Liver (tissue), 3 donors: ENCODE data around the gene SNX18.

Experiments
- RAD21 ChIP-seq, 2 donors: IDR thresholded peaks; 2 replicates each; pipeline ENCODE4 v1.6.1; 2016; ENCODE audit warnings: antibody characterized with exemption in 2 of 2, mild to moderate bottlenecking in 2 of 2
- REST ChIP-seq: IDR thresholded peaks from 2 replicates; pipeline ENCODE4 v1.6.1; 2016; ENCODE audit warnings: antibody characterized with exemption, mild to moderate bottlenecking
- TAF1 ChIP-seq: conservative IDR thresholded peaks from 2 replicates; pipeline ENCODE4 v1.6.1; 2016; ENCODE audit warnings: antibody characterized with exemption, mild to moderate bottlenecking
- ZBTB33 ChIP-seq: IDR thresholded peaks from 2 replicates; pipeline ENCODE4 v1.6.1; 2016; ENCODE audit warnings: antibody characterized with exemption
- TF ChIP-seq, protein P1 (sequence below): IDR thresholded peaks from 2 replicates; pipeline ENCODE4 v1.6.1; 2016; ENCODE audit warnings: antibody characterized with exemption
- TF ChIP-seq, protein P2 (sequence below): fragments of 150-350 bp; IDR thresholded peaks from 2 replicates; pipeline ENCODE4 v1.5.1; 2017; ENCODE audit warnings: improper control_type of control experiment, low read depth, low read length; ENCODE audit not compliant: missing input control
- TF ChIP-seq, protein P3 (sequence below): IDR thresholded peaks from 2 replicates; pipeline ENCODE4 v1.6.1; 2016; ENCODE audit warnings: antibody characterized with exemption
- donor health status: healthy.
- donor health status: healthy.

DNA sequence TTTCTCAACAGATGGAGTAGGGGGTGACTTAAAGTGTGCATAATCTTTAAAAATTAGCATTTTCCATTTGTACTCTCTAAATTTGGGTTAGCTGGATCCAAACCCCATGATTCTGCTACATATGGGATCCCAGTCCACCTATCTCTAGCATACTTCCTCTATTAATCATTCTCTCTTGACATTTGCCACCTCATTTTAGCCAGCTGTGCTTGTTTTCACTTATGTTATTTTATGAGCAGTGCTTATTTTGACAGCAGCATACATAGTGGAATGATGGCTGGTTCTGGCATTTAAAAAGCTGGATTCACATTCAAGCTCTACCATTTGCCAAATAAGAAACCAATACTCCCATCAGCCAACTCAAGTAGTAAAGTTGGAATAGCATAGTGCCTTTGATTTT, 22.5 kb upstream of the SNX18 start:
- no peak for TF ChIP-seq ZBTB33
- TF ChIP-seq, protein P1, sequence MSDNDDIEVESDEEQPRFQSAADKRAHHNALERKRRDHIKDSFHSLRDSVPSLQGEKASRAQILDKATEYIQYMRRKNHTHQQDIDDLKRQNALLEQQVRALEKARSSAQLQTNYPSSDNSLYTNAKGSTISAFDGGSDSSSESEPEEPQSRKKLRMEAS = no peak
- no peak for TF ChIP-seq TAF1
- TF ChIP-seq, protein P2, sequence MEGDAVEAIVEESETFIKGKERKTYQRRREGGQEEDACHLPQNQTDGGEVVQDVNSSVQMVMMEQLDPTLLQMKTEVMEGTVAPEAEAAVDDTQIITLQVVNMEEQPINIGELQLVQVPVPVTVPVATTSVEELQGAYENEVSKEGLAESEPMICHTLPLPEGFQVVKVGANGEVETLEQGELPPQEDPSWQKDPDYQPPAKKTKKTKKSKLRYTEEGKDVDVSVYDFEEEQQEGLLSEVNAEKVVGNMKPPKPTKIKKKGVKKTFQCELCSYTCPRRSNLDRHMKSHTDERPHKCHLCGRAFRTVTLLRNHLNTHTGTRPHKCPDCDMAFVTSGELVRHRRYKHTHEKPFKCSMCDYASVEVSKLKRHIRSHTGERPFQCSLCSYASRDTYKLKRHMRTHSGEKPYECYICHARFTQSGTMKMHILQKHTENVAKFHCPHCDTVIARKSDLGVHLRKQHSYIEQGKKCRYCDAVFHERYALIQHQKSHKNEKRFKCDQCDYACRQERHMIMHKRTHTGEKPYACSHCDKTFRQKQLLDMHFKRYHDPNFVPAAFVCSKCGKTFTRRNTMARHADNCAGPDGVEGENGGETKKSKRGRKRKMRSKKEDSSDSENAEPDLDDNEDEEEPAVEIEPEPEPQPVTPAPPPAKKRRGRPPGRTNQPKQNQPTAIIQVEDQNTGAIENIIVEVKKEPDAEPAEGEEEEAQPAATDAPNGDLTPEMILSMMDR = no peak
- TF ChIP-seq, protein P3, sequence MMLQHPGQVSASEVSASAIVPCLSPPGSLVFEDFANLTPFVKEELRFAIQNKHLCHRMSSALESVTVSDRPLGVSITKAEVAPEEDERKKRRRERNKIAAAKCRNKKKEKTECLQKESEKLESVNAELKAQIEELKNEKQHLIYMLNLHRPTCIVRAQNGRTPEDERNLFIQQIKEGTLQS = no peak
- TF ChIP-seq REST = no peak
- no peak for TF ChIP-seq RAD21 (IDR thresholded peaks at IDR 0.05)
